Fibroblast of lung (primary cell): ENCODE data around the gene ZFHX2.

Experiments used
- EZH2 ChIP-seq: IDR thresholded peaks from 2 replicates; pipeline ENCODE4 v1.5.1; 2012; ENCODE audit warnings: low read length, control low read depth, mild to moderate bottlenecking; ENCODE audit errors: missing control alignments
- TF ChIP-seq, protein P1 (sequence below), 2 donors: IDR thresholded peaks in 1 of 2; conservative IDR thresholded peaks in 1 of 2; 1 replicate in 1 of 2; 2 replicates in 1 of 2; pipeline ENCODE4 v1.5.1; 2011 to 2012; ENCODE audit warnings: low read length in 2 of 2, control low read depth in 1 of 2, inconsistent platforms in 1 of 2, low read depth in 1 of 2, mild to moderate bottlenecking in 1 of 2

DNA sequence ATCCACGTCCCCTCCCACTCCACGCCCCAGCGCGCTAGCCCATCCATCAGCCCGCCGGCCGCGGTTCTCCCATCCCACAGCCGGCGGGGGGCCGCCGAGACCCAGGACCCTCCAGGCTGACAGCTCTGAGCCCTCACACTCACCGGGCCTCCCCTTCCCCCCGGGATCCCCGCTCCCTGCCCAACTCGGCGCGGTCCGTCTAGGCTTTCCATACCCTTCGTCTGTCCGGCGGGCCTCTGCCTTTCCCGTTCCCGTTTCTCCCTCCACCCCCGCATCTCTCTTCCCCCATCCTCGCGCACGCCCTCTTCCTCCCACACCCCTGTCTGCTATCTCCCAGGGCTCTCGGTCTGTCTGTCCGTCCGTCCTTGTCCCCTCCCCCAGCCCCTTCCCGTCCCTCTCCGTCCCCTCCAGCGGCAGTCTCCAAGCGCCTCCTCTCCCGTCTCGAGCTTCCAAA, 726 bp downstream of the ZFHX2 start:
- TF ChIP-seq, protein P1, sequence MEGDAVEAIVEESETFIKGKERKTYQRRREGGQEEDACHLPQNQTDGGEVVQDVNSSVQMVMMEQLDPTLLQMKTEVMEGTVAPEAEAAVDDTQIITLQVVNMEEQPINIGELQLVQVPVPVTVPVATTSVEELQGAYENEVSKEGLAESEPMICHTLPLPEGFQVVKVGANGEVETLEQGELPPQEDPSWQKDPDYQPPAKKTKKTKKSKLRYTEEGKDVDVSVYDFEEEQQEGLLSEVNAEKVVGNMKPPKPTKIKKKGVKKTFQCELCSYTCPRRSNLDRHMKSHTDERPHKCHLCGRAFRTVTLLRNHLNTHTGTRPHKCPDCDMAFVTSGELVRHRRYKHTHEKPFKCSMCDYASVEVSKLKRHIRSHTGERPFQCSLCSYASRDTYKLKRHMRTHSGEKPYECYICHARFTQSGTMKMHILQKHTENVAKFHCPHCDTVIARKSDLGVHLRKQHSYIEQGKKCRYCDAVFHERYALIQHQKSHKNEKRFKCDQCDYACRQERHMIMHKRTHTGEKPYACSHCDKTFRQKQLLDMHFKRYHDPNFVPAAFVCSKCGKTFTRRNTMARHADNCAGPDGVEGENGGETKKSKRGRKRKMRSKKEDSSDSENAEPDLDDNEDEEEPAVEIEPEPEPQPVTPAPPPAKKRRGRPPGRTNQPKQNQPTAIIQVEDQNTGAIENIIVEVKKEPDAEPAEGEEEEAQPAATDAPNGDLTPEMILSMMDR (conservative IDR thresholded peaks at IDR 0.05 in 1 of 2, IDR thresholded peaks at IDR 0.05 in 1 of 2; ENCODE audit: low read depth in 1 of 2, low read length in 2 of 2) = no peak
- no peak for TF ChIP-seq EZH2
